ENCODE data around the gene CYBB. TPM values are rescaled to one million over a fixed set of nuclear protein-coding genes. Genes with fewer than 3 reads are reported as not detected.

The CYBB gene
- total and polyA plus RNA-seq, 2 donors (not counting 1 experiment from before 2014, with no cell fraction given): under 0.01 TPM; not detected in 1

- no peak for TF ChIP-seq EZH2 (IDR thresholded peaks at IDR 0.05; ENCODE audit: low read length, missing control alignments)
- TF ChIP-seq, protein P1, sequence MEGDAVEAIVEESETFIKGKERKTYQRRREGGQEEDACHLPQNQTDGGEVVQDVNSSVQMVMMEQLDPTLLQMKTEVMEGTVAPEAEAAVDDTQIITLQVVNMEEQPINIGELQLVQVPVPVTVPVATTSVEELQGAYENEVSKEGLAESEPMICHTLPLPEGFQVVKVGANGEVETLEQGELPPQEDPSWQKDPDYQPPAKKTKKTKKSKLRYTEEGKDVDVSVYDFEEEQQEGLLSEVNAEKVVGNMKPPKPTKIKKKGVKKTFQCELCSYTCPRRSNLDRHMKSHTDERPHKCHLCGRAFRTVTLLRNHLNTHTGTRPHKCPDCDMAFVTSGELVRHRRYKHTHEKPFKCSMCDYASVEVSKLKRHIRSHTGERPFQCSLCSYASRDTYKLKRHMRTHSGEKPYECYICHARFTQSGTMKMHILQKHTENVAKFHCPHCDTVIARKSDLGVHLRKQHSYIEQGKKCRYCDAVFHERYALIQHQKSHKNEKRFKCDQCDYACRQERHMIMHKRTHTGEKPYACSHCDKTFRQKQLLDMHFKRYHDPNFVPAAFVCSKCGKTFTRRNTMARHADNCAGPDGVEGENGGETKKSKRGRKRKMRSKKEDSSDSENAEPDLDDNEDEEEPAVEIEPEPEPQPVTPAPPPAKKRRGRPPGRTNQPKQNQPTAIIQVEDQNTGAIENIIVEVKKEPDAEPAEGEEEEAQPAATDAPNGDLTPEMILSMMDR (conservative IDR thresholded peaks at IDR 0.05 in 1 of 2, IDR thresholded peaks at IDR 0.05 in 1 of 2; ENCODE audit: low read depth in 1 of 2, low read length in 2 of 2): no peak
- no peak overlapping the region for H3K4me2 ChIP-seq (ENCODE audit: extremely low read depth, insufficient read depth, low read length)
- H3K79me2 ChIP-seq (ENCODE audit: control insufficient read depth, insufficient read depth, low read length): no peaks in the 10 kb centered on the region
- no peaks in the 10 kb centered on the region for H3K9me3 ChIP-seq (ENCODE audit: control insufficient read depth, insufficient read depth, low read depth, low read length)
- H3K4me3 ChIP-seq (replicated peaks in 1 of 4; ENCODE audit: control extremely low read depth in 1 of 4, insufficient read depth in 1 of 4, low read depth in 3 of 4, low read length in 4 of 4): no peak overlapping the region
- no peaks in the 10 kb centered on the region for H3K36me3 ChIP-seq (ENCODE audit: control insufficient read depth, insufficient read depth, low read length)
- no peak for DNase-seq (ENCODE audit: low read depth in 2 of 2)
- H4K20me1 ChIP-seq (ENCODE audit: control insufficient read depth, extremely low read depth, insufficient read depth, low read length): no peaks in the 10 kb centered on the region
- no peaks in the 10 kb centered on the region for H3K4me1 ChIP-seq (ENCODE audit: control insufficient read depth, extremely low read depth, insufficient read depth, low read length)
- no peak overlapping the region for H2AFZ ChIP-seq (ENCODE audit: low read length)
- H3K27me3 ChIP-seq (ENCODE audit: control insufficient read depth, insufficient read depth, low read length): no peaks in the 10 kb centered on the region
- H3K27ac ChIP-seq (ENCODE audit: insufficient read depth, low read length): no peak overlapping the region
- no peak overlapping the region for H3K9ac ChIP-seq (ENCODE audit: insufficient read depth, low read length)
Observed at GRCh38 chrX:37816766-37817165, 36.9 kb downstream of the CYBB start.

- Histone ChIP-seq H3K27ac (ENCODE audit: insufficient read depth, low read length) (no peak overlapping the region), H3K4me1 (ENCODE audit: control insufficient read depth, extremely low read depth, insufficient read depth, low read length) (no peaks in the 10 kb centered on the region), H4K20me1 (ENCODE audit: control insufficient read depth, extremely low read depth, insufficient read depth, low read length) (no peaks in the 10 kb centered on the region), H2AFZ (ENCODE audit: low read length) (no peak overlapping the region), H3K9me3 (ENCODE audit: control insufficient read depth, insufficient read depth, low read depth, low read length) (no peaks in the 10 kb centered on the region), H3K27me3 (ENCODE audit: control insufficient read depth, insufficient read depth, low read length) (no peaks in the 10 kb centered on the region), H3K36me3 (ENCODE audit: control insufficient read depth, insufficient read depth, low read length) (no peaks in the 10 kb centered on the region), H3K79me2 (ENCODE audit: control insufficient read depth, insufficient read depth, low read length) (no peaks in the 10 kb centered on the region), H3K4me3 (replicated peaks in 1 of 4; ENCODE audit: control extremely low read depth in 1 of 4, insufficient read depth in 1 of 4, low read depth in 3 of 4, low read length in 4 of 4) (no peak overlapping the region), H3K4me2 (ENCODE audit: extremely low read depth, insufficient read depth, low read length) (no peak overlapping the region), H3K9ac (ENCODE audit: insufficient read depth, low read length) (no peak overlapping the region)
- no peak for TF ChIP-seq EZH2 (IDR thresholded peaks at IDR 0.05; ENCODE audit: low read length, missing control alignments)
- TF ChIP-seq, protein P1 (conservative IDR thresholded peaks at IDR 0.05 in 1 of 2, IDR thresholded peaks at IDR 0.05 in 1 of 2; ENCODE audit: low read depth in 1 of 2, low read length in 2 of 2): no peak
- no peak for DNase-seq (ENCODE audit: low read depth in 2 of 2)
Observed at GRCh38 chrX:37817176-37817575, 37.3 kb downstream of the CYBB start.

- no peaks in the 10 kb centered on the region for H3K9me3 ChIP-seq (ENCODE audit: control insufficient read depth, insufficient read depth, low read depth, low read length)
- H3K4me1 ChIP-seq (ENCODE audit: control insufficient read depth, extremely low read depth, insufficient read depth, low read length): no peaks in the 10 kb centered on the region
- H3K9ac ChIP-seq (ENCODE audit: insufficient read depth, low read length): no peak overlapping the region
- no peaks in the 10 kb centered on the region for H4K20me1 ChIP-seq (ENCODE audit: control insufficient read depth, extremely low read depth, insufficient read depth, low read length)
- no peak overlapping the region for H3K4me2 ChIP-seq (ENCODE audit: extremely low read depth, insufficient read depth, low read length)
- TF ChIP-seq, protein P1 (conservative IDR thresholded peaks at IDR 0.05 in 1 of 2, IDR thresholded peaks at IDR 0.05 in 1 of 2; ENCODE audit: low read depth in 1 of 2, low read length in 2 of 2): no peak
- TF ChIP-seq EZH2 (IDR thresholded peaks at IDR 0.05; ENCODE audit: low read length, missing control alignments): no peak
- H3K79me2 ChIP-seq (ENCODE audit: control insufficient read depth, insufficient read depth, low read length): no peaks in the 10 kb centered on the region
- no peak overlapping the region for H3K27ac ChIP-seq (ENCODE audit: insufficient read depth, low read length)
- DNase-seq (ENCODE audit: low read depth in 2 of 2): no peak
- no peaks in the 10 kb centered on the region for H3K36me3 ChIP-seq (ENCODE audit: control insufficient read depth, insufficient read depth, low read length)
- no peak overlapping the region for H2AFZ ChIP-seq (ENCODE audit: low read length)
- H3K4me3 ChIP-seq (replicated peaks in 1 of 4; ENCODE audit: control extremely low read depth in 1 of 4, insufficient read depth in 1 of 4, low read depth in 3 of 4, low read length in 4 of 4): no peak overlapping the region
- no peaks in the 10 kb centered on the region for H3K27me3 ChIP-seq (ENCODE audit: control insufficient read depth, insufficient read depth, low read length)
Observed at GRCh38 chrX:37817579-37817978, 37.7 kb downstream of the CYBB start.
